ENCODE data around the gene RNASE8. TPM values are rescaled to one million over a fixed set of nuclear protein-coding genes. Genes with fewer than 3 reads are reported as not detected.

RNASE8 gene
- total and polyA plus RNA-seq, 2 of the 8 experiments (the other 6 are each of a cell fraction or from before 2014, with no cell fraction given) = not detected

DNA sequence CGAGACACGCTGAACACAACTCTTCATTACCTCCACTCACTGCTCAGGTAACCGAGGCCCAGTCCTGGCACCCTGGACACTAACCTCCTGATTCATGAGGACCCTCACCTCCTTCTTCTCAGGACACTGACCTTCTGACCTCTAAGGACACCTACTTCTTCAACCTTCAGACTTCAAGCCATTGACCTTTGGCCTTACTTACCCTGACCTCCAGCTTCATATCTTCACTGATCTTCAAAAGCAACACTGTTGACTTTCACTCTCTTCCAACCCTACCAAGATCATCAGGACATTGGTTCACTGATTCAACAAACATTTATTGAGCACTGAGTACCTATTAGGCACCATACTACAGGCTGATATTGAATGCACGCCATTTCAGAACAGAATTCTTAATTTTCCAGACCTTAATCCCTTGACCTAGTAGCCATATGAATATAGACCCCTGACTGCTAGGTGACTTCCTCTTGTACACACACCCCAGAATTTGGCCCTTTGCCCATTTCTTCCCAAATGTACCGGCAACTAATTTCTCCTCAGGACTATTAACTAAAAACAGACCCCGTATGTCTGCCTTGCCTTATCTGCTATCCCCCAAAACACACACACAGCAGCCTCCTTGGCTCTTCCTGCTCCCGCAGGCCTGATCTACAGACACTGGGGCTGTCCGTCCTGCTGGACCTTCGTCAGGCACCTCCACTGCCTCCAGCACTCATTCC, 18.3 kb downstream of the RNASE8 start:
- peaks cover 2 to 9% of the 10 kb centered on the region in 2 experiments for H4K20me1 ChIP-seq (replicated peaks in 1 of 2; ENCODE audit: control insufficient read depth in 1 of 2, insufficient read depth in 2 of 2, low read length in 2 of 2)
- no peak overlapping the region for H2BK5ac ChIP-seq (ENCODE audit: low read depth, low read length)
- DNase-seq (ENCODE audit: low read depth in 1 of 2, low spot score in 2 of 2) (no peak), FAIRE-seq (no peak)
- H3K18ac ChIP-seq (ENCODE audit: extremely low read depth, low read length) = no peak overlapping the region
- H3K9me3 ChIP-seq (ENCODE audit: insufficient read depth in 2 of 2, low read depth in 1 of 2, low read length in 1 of 2) = no peaks in the 10 kb centered on the region
- ChIA-PET CTCF (ENCODE audit: partially characterized antibody) (interaction anchor here (1.3 to 6.6 kb wide), 5 partner anchors 8 to 61 kb away, joined by 5 to 110 read pairs (median 66); partner anchors contain the start of gene TMEM253), POLR2A (ENCODE audit: partially characterized antibody) (interaction anchor here (12.4 kb wide), 1 partner anchor 9 kb away, joined by 245 read pairs; no protein-coding TSS in a partner anchor)
- H3K4me3 ChIP-seq (ENCODE audit: extremely low read depth in 1 of 4, insufficient read depth in 2 of 4, low read depth in 3 of 4, low read length in 4 of 4) = no peak overlapping the region
- no peak overlapping the region for H3K4me2 ChIP-seq (ENCODE audit: insufficient read depth in 1 of 2, low read depth in 2 of 2, low read length in 2 of 2)
- peaks cover 2% of the 10 kb centered on the region for H3K79me1 ChIP-seq (ENCODE audit: low read depth, low read length)
- peaks cover 3 to 9% (median 5%) of the 10 kb centered on the region in 4 experiments; a peak in 6 of 7 replicates for H3K4me1 ChIP-seq (replicated peaks in 1 of 4; ENCODE audit: control insufficient read depth in 3 of 4, insufficient read depth in 4 of 4, low read length in 3 of 4)
- no peak overlapping the region for H3K56ac ChIP-seq (replicated peaks; ENCODE audit: insufficient read length, low read depth, low read length)
- H2AK5ac ChIP-seq (ENCODE audit: low read depth, low read length) = no peak overlapping the region
- peaks cover 41 to 70% (median 57%) of the 10 kb centered on the region in 4 experiments for H3K36me3 ChIP-seq (ENCODE audit: control insufficient read depth in 2 of 4, insufficient read depth in 4 of 4, low read length in 3 of 4)
- no peak overlapping the region for H3K23ac ChIP-seq (ENCODE audit: insufficient read length)
- H2AFZ ChIP-seq (ENCODE audit: low read length) = no peak overlapping the region
- H2BK120ac ChIP-seq (replicated peaks; ENCODE audit: low read depth, low read length) = no peak overlapping the region
- H4K5ac ChIP-seq (ENCODE audit: insufficient read length, low read depth, low read length) = no peak overlapping the region
- no peak overlapping the region for H3K14ac ChIP-seq (ENCODE audit: insufficient read length)
- no peaks in the 10 kb centered on the region for H3K27me3 ChIP-seq (replicated peaks in 1 of 4; ENCODE audit: control insufficient read depth in 3 of 4, extremely low read depth in 1 of 4, insufficient read depth in 3 of 4, low read length in 3 of 4)
- H3K4ac ChIP-seq (replicated peaks; ENCODE audit: insufficient read length, low read depth, low read length) = no peak overlapping the region
- no peak overlapping the region for H2BK12ac ChIP-seq (ENCODE audit: low read depth, low read length)
- H3K27ac ChIP-seq (ENCODE audit: low read depth, low read length) = no peak overlapping the region
- no peak overlapping the region for H2BK20ac ChIP-seq (ENCODE audit: low read length)
- no peak overlapping the region for H4K8ac ChIP-seq (ENCODE audit: extremely low read depth, insufficient read depth, low read length)
- H3K79me2 ChIP-seq (ENCODE audit: control insufficient read depth in 1 of 2, insufficient read depth in 2 of 2, low read length in 2 of 2) = peaks cover 0 to 13% of the 10 kb centered on the region in 2 experiments; a peak in 2 of 4 replicates
- H3K23me2 ChIP-seq (ENCODE audit: low read depth, low read length) = peaks cover 6% of the 10 kb centered on the region; the same call in 1 of the 2 replicates
- no peak overlapping the region for H4K91ac ChIP-seq (replicated peaks; ENCODE audit: insufficient read length, low read length)
- WGBS, 2 experiments (ENCODE audit: extremely low coverage in 1 of 2, insufficient coverage in 1 of 2, insufficient read length in 1 of 2, insufficient replicate concordance in 2 of 2, low coverage in 1 of 2, low lambda C conversion rate in 2 of 2, missing lambda C conversion rate in 1 of 2) = 96% methylated on average over 7 of the region's 9 CpGs; no CpG with 5 or more reads in 1 of the 2 experiments
- no peak overlapping the region for H3K9ac ChIP-seq (replicated peaks in 1 of 4; ENCODE audit: extremely low read depth in 1 of 4, low read depth in 3 of 4, low read length in 3 of 4)
- H2BK15ac ChIP-seq (ENCODE audit: low read length) = no peak overlapping the region
- no peak for TF ChIP-seq RXRA (IDR thresholded peaks at IDR 0.05; ENCODE audit: insufficient read depth, low read depth, low read length)
